Measurements from ENCODE around the gene ASTN2.
A peak's percentile ranks its signal among the peaks of the same experiment; 100 is the strongest.
"Not testable (repeated sequence)": the region's sequence is repeated elsewhere in the genome, so short reads cannot be mapped to it uniquely, and the experiment has no call there.

Gene ASTN2

GRCh38 chr9:116944714-116945534, 469.9 kb downstream of the ASTN2 start:
- DNase-seq = no peak

- no peak for DNase-seq
Measured at GRCh38 chr9:116943970-116944369, 470.9 kb downstream of the ASTN2 start.

- DNase-seq = no peak
Measured at GRCh38 chr9:116942593-116943061, 472.2 kb downstream of the ASTN2 start.

- DNase-seq = no peak
Measured at GRCh38 chr9:116941266-116941665, 473.6 kb downstream of the ASTN2 start.

- no peak for DNase-seq
Measured at GRCh38 chr9:116940614-116941215, 474.1 kb downstream of the ASTN2 start.

- DNase-seq = no peak
Measured at GRCh38 chr9:116939614-116940013, 475.2 kb downstream of the ASTN2 start.

- DNase-seq = no peak
Measured at GRCh38 chr9:116939161-116939560, 475.7 kb downstream of the ASTN2 start.

GRCh38 chr9:116937361-116937760, 477.5 kb downstream of the ASTN2 start:
- DNase-seq = no peak

GRCh38 chr9:116935149-116935897, 479.5 kb downstream of the ASTN2 start:
- no peak for DNase-seq

- DNase-seq = no peak
Measured at GRCh38 chr9:116934131-116934530, 480.7 kb downstream of the ASTN2 start.

GRCh38 chr9:116933251-116933650, 481.6 kb downstream of the ASTN2 start:
- peak; percentile 1 for DNase-seq

GRCh38 chr9:116929621-116930020, 485.2 kb downstream of the ASTN2 start:
- no peak for DNase-seq

GRCh38 chr9:116928884-116929283, 486.0 kb downstream of the ASTN2 start:
- no peak for DNase-seq

- no peak for DNase-seq
Measured at GRCh38 chr9:116928289-116928688, 486.6 kb downstream of the ASTN2 start.

- no peak for DNase-seq
Measured at GRCh38 chr9:116927726-116928125, 487.1 kb downstream of the ASTN2 start.

GRCh38 chr9:116925121-116925520, 489.7 kb downstream of the ASTN2 start:
- DNase-seq = no peak

GRCh38 chr9:116924462-116925110, 490.3 kb downstream of the ASTN2 start:
- DNase-seq = no peak

- not testable (repeated sequence) for DNase-seq
Measured at GRCh38 chr9:116917895-116918508, 496.9 kb downstream of the ASTN2 start.

- DNase-seq = no peak
Measured at GRCh38 chr9:116913536-116913935, 501.3 kb downstream of the ASTN2 start.

GRCh38 chr9:116910201-116910600, 504.7 kb downstream of the ASTN2 start:
- DNase-seq = no peak

- no peak for DNase-seq
Measured at GRCh38 chr9:116907989-116908388, 506.9 kb downstream of the ASTN2 start.

- DNase-seq = peak; percentile 61
Measured at GRCh38 chr9:116905171-116905588, 509.7 kb downstream of the ASTN2 start.

GRCh38 chr9:116904165-116904564, 510.7 kb downstream of the ASTN2 start:
- no peak for DNase-seq

Measured in NCI-H2227 treated with DMSO at 0.1 percent for 48 hours (cell line).